HEK293 (cell line): ENCODE measurements around the gene DCAKD.
A peak's percentile ranks its signal among the peaks of the same experiment; 100 is the strongest.

Experiments used
- CTCF ChIA-PET: fragments of 350-600 bp; formaldehyde crosslinking; extraction: SDS; loops from one replicate; lab custom pipeline; 2021; ENCODE audit warnings: antibody characterized with exemption; lab: Yijun Ruan, JAX
- POLR2A ChIA-PET: fragments of 300-600 bp; formaldehyde crosslinking; extraction: SDS; loops from one replicate; lab custom pipeline; 2020; ENCODE audit warnings: antibody characterized with exemption, inconsistent platforms; lab: Yijun Ruan, JAX
- H3K27ac ChIP-seq: fragments of 200-500 bp; sonication (Bioruptor generic); 2 replicates; pipeline ENCODE4 v1.5.1; 2014; ENCODE audit warnings: low read depth, low read length, control low read depth, inconsistent platforms; ENCODE audit errors: extremely low read depth
- H3K36me3 ChIP-seq, 2 experiments: fragments of 200-500 bp in 1 of 2; sonication (Bioruptor generic) in 1 of 2; 1 replicate in 1 of 2; 2 replicates in 1 of 2; pipeline ENCODE4 v1.5.1; 2014 to 2017; ENCODE audit warnings: inconsistent platforms in 2 of 2, low read length in 2 of 2; ENCODE audit not compliant: control insufficient read depth in 2 of 2, insufficient read depth in 1 of 2
- H3K4me1 ChIP-seq: fragments of 200-500 bp; sonication (Bioruptor generic); 2 replicates; pipeline ENCODE4 v1.5.1; 2014; ENCODE audit warnings: mild to moderate bottlenecking, low read length, inconsistent platforms; ENCODE audit not compliant: control insufficient read depth, insufficient read depth
- H3K4me3 ChIP-seq: 2 replicates; pipeline ENCODE4 v1.5.1; 2011; ENCODE audit warnings: low read depth, mild to moderate bottlenecking, control low read depth, low read length, moderate library complexity
- H3K9me3 ChIP-seq: fragments of 200-500 bp; sonication (Bioruptor generic); 2 replicates; pipeline ENCODE4 v1.5.1; 2014; ENCODE audit warnings: low read depth, low read length, inconsistent platforms; ENCODE audit not compliant: control insufficient read depth, insufficient read depth
- BCL11A ChIP-seq: fragments of 450-650 bp; formaldehyde crosslinking; IDR thresholded peaks from 2 replicates; pipeline ENCODE4 v1.5.1; 2016; ENCODE audit warnings: low read depth, missing biosample characterization, missing genetic modification characterization
- GFI1B ChIP-seq: fragments of 450-650 bp; formaldehyde crosslinking; IDR thresholded peaks from 2 replicates; pipeline ENCODE4 v1.5.1; 2016; ENCODE audit warnings: missing biosample characterization, missing genetic modification characterization
- GLIS1 ChIP-seq: fragments of 450-650 bp; formaldehyde crosslinking; IDR thresholded peaks from 2 replicates; pipeline ENCODE4 v1.5.1; 2016; ENCODE audit warnings: missing biosample characterization, missing genetic modification characterization
- KLF9 ChIP-seq: fragments of 450-650 bp; formaldehyde crosslinking; IDR thresholded peaks from 2 replicates; pipeline ENCODE4 v1.5.1; 2016; ENCODE audit warnings: missing biosample characterization, missing genetic modification characterization, low read depth
- RBAK ChIP-seq: fragments of 450-650 bp; formaldehyde crosslinking; IDR thresholded peaks from 2 replicates; pipeline ENCODE4 v1.5.1; 2016; ENCODE audit warnings: missing biosample characterization, missing genetic modification characterization
- SP2 ChIP-seq: fragments of 450-650 bp; formaldehyde crosslinking; IDR thresholded peaks from 2 replicates; pipeline ENCODE4 v1.5.1; 2016; ENCODE audit warnings: missing biosample characterization, missing genetic modification characterization
- SP7 ChIP-seq: fragments of 450-650 bp; formaldehyde crosslinking; IDR thresholded peaks from 2 replicates; pipeline ENCODE4 v1.5.1; 2016; ENCODE audit warnings: missing biosample characterization, missing genetic modification characterization
- YY2 ChIP-seq: fragments of 450-650 bp; formaldehyde crosslinking; IDR thresholded peaks from 2 replicates; pipeline ENCODE4 v1.5.1; 2016; ENCODE audit warnings: missing biosample characterization, missing genetic modification characterization
- ZBTB17 ChIP-seq: fragments of 450-650 bp; formaldehyde crosslinking; IDR thresholded peaks from 2 replicates; pipeline ENCODE4 v1.5.1; 2016; ENCODE audit warnings: missing biosample characterization, missing genetic modification characterization
- ZBTB20 ChIP-seq: fragments of 450-650 bp; formaldehyde crosslinking; IDR thresholded peaks from 2 replicates; pipeline ENCODE4 v1.5.1; 2016; ENCODE audit warnings: missing biosample characterization, missing genetic modification characterization
- ZEB2 ChIP-seq: fragments of 450-650 bp; formaldehyde crosslinking; IDR thresholded peaks from 2 replicates; pipeline ENCODE4 v1.5.1; 2016; ENCODE audit warnings: missing biosample characterization, missing genetic modification characterization
- ZIC2 ChIP-seq: fragments of 450-650 bp; formaldehyde crosslinking; IDR thresholded peaks from 2 replicates; pipeline ENCODE4 v1.5.1; 2016; ENCODE audit warnings: missing biosample characterization, missing genetic modification characterization
- ZNF16 ChIP-seq: fragments of 450-650 bp; formaldehyde crosslinking; IDR thresholded peaks from 2 replicates; pipeline ENCODE4 v1.5.1; 2016; ENCODE audit warnings: low read depth, missing biosample characterization, missing genetic modification characterization
- ZNF169 ChIP-seq: fragments of 450-650 bp; formaldehyde crosslinking; IDR thresholded peaks from 2 replicates; pipeline ENCODE4 v1.5.1; 2016; ENCODE audit warnings: missing biosample characterization, missing genetic modification characterization
- ZNF600 ChIP-seq: fragments of 450-650 bp; formaldehyde crosslinking; IDR thresholded peaks from 2 replicates; pipeline ENCODE4 v1.5.1; 2016; ENCODE audit warnings: missing biosample characterization, missing genetic modification characterization
- ZNF670 ChIP-seq: fragments of 450-650 bp; formaldehyde crosslinking; IDR thresholded peaks from 2 replicates; pipeline ENCODE4 v1.5.1; 2016; ENCODE audit warnings: missing biosample characterization, missing genetic modification characterization, low read depth
- ZNF677 ChIP-seq: fragments of 450-650 bp; IDR thresholded peaks from 2 replicates; pipeline ENCODE4 v1.5.0; 2018; ENCODE audit warnings: missing biosample characterization, mild to moderate bottlenecking, missing genetic modification characterization, moderate library complexity
- ZSCAN23 ChIP-seq: fragments of 450-650 bp; formaldehyde crosslinking; IDR thresholded peaks from 2 replicates; pipeline ENCODE4 v1.5.1; 2016; ENCODE audit warnings: missing biosample characterization, missing genetic modification characterization
- TF ChIP-seq, protein P1 (sequence below): fragments of 450-650 bp; IDR thresholded peaks from 2 replicates; pipeline ENCODE4 v1.5.1; 2018; ENCODE audit warnings: missing biosample characterization, missing genetic modification characterization
- TF ChIP-seq, protein P2 (sequence below): fragments of 450-650 bp; formaldehyde crosslinking; IDR thresholded peaks from 2 replicates; pipeline ENCODE4 v1.5.1; 2016; ENCODE audit warnings: missing biosample characterization, missing genetic modification characterization, low read depth
- TF ChIP-seq, protein P3 (sequence below): fragments of 450-650 bp; formaldehyde crosslinking; IDR thresholded peaks from 2 replicates; pipeline ENCODE4 v1.5.1; 2016; ENCODE audit warnings: missing biosample characterization, missing genetic modification characterization
- TF ChIP-seq, protein P4 (sequence below): fragments of 450-650 bp; formaldehyde crosslinking; IDR thresholded peaks from 2 replicates; pipeline ENCODE4 v1.5.1; 2016; ENCODE audit warnings: missing biosample characterization, missing genetic modification characterization
- TF ChIP-seq, protein P5 (sequence below): fragments of 450-650 bp; formaldehyde crosslinking; IDR thresholded peaks from 2 replicates; pipeline ENCODE4 v1.5.1; 2017; ENCODE audit warnings: missing biosample characterization, missing genetic modification characterization
- TF ChIP-seq, protein P6 (sequence below): IDR thresholded peaks from 2 replicates; pipeline ENCODE4 v1.6.1; 2011; ENCODE audit warnings: mild to moderate bottlenecking, low read depth, low read length, borderline replicate concordance

DCAKD gene

DNA sequence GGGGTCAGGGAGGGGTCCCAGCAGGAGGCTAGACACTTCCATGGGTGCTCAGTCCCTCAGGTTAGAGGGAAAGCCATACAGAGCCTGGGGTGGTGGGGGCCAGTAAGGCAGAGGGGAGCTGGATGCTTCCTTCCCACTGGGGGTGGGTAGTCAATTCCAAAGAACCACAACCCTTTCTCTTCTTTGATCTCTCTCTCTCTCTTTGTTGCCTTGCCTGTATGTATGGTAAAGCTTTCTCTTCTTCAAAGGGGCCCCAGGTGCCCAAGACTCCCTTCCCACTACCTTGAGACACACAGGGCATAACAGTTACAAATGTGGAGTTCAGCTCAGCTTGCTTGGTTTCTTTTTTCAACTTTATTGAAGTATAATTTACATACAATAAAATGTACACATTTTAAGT lies 52.8 kb downstream of the DCAKD start:
- Histone ChIP-seq H3K36me3 (no peaks in the 10 kb centered on the region), H3K27ac (no peak overlapping the region), H3K9me3 (0 out of 2 replicates have a peak, but pooled peaks cover 2% of the 10 kb centered on the region), H3K4me3 (no peak overlapping the region), H3K4me1 (0 out of 2 replicates have a peak, but pooled peaks cover 3% of the 10 kb centered on the region)
- ChIA-PET POLR2A (interaction anchor here (0.5 to 1.4 kb wide), 2 partner anchors 52 to 75 kb away, joined by 3 to 5 read pairs; no protein-coding TSS in a partner anchor), CTCF (interaction anchor here (0.6 to 1.6 kb wide), 9 partner anchors 11 to 315 kb away, joined by 3 to 9 read pairs (median 3); partner anchors contain the start of gene ACBD4)
- TF ChIP-seq YY2 (tag by site-specific recombination) (no peak), ZEB2 (no peak), RBAK (no peak), ZNF670 (tag by site-specific recombination) (no peak), ZIC2 (tag by site-specific recombination) (no peak), ZNF16 (tag by site-specific recombination) (no peak), GLIS1 (tag by site-specific recombination) (no peak; the same call in 1 of the 2 replicates), SP2 (tag by site-specific recombination) (no peak), ZSCAN23 (no peak), KLF9 (no peak), BCL11A (tag by site-specific recombination) (no peak)
- TF ChIP-seq, protein P1, sequence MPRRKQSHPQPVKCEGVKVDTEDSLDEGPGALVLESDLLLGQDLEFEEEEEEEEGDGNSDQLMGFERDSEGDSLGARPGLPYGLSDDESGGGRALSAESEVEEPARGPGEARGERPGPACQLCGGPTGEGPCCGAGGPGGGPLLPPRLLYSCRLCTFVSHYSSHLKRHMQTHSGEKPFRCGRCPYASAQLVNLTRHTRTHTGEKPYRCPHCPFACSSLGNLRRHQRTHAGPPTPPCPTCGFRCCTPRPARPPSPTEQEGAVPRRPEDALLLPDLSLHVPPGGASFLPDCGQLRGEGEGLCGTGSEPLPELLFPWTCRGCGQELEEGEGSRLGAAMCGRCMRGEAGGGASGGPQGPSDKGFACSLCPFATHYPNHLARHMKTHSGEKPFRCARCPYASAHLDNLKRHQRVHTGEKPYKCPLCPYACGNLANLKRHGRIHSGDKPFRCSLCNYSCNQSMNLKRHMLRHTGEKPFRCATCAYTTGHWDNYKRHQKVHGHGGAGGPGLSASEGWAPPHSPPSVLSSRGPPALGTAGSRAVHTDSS (tag by site-specific recombination), result no peak
- TF ChIP-seq, protein P2, sequence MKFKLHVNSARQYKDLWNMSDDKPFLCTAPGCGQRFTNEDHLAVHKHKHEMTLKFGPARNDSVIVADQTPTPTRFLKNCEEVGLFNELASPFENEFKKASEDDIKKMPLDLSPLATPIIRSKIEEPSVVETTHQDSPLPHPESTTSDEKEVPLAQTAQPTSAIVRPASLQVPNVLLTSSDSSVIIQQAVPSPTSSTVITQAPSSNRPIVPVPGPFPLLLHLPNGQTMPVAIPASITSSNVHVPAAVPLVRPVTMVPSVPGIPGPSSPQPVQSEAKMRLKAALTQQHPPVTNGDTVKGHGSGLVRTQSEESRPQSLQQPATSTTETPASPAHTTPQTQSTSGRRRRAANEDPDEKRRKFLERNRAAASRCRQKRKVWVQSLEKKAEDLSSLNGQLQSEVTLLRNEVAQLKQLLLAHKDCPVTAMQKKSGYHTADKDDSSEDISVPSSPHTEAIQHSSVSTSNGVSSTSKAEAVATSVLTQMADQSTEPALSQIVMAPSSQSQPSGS (tag by site-specific recombination), result no peak
- TF ChIP-seq, protein P3, sequence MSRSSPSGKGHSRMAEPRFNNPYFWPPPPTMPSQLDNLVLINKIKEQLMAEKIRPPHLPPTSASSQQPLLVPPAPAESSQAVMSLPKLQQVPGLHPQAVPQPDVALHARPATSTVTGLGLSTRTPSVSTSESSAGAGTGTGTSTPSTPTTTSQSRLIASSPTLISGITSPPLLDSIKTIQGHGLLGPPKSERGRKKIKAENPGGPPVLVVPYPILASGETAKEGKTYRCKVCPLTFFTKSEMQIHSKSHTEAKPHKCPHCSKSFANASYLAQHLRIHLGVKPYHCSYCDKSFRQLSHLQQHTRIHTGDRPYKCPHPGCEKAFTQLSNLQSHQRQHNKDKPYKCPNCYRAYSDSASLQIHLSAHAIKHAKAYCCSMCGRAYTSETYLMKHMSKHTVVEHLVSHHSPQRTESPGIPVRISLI, result no peak

DNA sequence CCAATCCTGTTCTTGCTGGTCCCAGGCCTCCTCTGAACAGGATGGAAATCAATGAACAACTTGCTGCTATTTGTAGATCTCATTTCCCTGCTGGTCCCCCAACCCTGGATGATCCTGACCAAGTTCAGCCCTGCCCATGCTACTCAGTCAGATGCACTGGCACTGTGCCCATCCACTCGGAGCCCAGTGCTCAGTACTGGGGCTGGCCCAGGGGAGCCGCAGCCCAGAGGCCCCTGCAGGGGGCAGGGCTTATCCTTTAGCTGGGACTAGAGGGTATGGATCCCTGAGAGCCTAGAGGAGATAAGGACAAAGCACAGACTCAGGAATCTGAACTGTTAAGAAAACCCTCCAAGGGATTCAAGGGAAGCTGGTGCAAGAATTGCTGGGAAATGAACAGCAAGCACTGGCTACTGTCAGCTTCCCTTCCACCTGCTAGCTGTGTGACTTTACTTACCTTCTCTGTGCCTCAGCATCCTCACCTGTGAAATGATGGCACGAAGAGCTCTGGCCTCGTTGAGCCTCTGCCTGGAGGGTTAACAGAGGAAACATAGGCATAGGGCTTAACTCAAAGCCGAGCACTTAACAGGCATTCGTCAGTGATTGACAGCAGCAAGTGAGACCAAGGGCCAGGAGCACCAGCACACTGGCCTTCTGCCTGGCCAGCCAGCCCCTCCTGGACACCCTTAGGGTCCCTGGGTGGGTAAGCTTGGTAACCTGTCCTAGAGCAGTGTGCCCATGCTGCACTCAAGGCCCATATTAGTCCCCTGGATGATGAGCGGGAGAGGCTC lies 53.5 kb downstream of the DCAKD start:
- POLR2A ChIA-PET, result interaction anchor here (0.6 to 1.4 kb wide), 2 partner anchors 11 to 74 kb away, joined by 3 read pairs; no protein-coding TSS in a partner anchor
- Histone ChIP-seq H3K36me3 (no peaks in the 10 kb centered on the region), H3K4me1 (0 out of 2 replicates have a peak, but pooled peaks cover 3% of the 10 kb centered on the region), H3K9me3 (0 out of 2 replicates have a peak, but pooled peaks cover 2% of the 10 kb centered on the region), H3K27ac (no peak overlapping the region), H3K4me3 (no peak overlapping the region)
- CTCF ChIA-PET, result interaction anchor here (0.6 to 1.6 kb wide), 11 partner anchors 12 to 314 kb away, joined by 3 to 9 read pairs (median 3); partner anchors contain the start of gene ACBD4
- peak; percentile 56 for TF ChIP-seq ZIC2 (tag by site-specific recombination)
- TF ChIP-seq, protein P4, sequence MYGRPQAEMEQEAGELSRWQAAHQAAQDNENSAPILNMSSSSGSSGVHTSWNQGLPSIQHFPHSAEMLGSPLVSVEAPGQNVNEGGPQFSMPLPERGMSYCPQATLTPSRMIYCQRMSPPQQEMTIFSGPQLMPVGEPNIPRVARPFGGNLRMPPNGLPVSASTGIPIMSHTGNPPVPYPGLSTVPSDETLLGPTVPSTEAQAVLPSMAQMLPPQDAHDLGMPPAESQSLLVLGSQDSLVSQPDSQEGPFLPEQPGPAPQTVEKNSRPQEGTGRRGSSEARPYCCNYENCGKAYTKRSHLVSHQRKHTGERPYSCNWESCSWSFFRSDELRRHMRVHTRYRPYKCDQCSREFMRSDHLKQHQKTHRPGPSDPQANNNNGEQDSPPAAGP, result no peak
- TF ChIP-seq GFI1B (tag by site-specific recombination), result no peak
- TF ChIP-seq, protein P5, sequence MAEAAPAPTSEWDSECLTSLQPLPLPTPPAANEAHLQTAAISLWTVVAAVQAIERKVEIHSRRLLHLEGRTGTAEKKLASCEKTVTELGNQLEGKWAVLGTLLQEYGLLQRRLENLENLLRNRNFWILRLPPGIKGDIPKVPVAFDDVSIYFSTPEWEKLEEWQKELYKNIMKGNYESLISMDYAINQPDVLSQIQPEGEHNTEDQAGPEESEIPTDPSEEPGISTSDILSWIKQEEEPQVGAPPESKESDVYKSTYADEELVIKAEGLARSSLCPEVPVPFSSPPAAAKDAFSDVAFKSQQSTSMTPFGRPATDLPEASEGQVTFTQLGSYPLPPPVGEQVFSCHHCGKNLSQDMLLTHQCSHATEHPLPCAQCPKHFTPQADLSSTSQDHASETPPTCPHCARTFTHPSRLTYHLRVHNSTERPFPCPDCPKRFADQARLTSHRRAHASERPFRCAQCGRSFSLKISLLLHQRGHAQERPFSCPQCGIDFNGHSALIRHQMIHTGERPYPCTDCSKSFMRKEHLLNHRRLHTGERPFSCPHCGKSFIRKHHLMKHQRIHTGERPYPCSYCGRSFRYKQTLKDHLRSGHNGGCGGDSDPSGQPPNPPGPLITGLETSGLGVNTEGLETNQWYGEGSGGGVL, result no peak
- no peak for TF ChIP-seq ZNF169 (tag by site-specific recombination)
- no peak for TF ChIP-seq SP7
- no peak for TF ChIP-seq ZNF677 (tag by site-specific recombination)
- TF ChIP-seq, protein P6, sequence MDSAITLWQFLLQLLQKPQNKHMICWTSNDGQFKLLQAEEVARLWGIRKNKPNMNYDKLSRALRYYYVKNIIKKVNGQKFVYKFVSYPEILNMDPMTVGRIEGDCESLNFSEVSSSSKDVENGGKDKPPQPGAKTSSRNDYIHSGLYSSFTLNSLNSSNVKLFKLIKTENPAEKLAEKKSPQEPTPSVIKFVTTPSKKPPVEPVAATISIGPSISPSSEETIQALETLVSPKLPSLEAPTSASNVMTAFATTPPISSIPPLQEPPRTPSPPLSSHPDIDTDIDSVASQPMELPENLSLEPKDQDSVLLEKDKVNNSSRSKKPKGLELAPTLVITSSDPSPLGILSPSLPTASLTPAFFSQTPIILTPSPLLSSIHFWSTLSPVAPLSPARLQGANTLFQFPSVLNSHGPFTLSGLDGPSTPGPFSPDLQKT, result no peak
- peak; percentile 38 for TF ChIP-seq GLIS1 (tag by site-specific recombination)
- peak; percentile 39; the same call in 1 of the 2 replicates for TF ChIP-seq ZBTB17 (tag by site-specific recombination)
- 0 out of 2 replicates have a peak, but pooled peaks have one; percentile 21 for TF ChIP-seq ZNF600 (tag by site-specific recombination)
- peak; percentile 36; the same call in 1 of the 2 replicates for TF ChIP-seq ZBTB20 (tag by site-specific recombination)
- TF ChIP-seq SP2 (tag by site-specific recombination), result peak; percentile 17; the same call in 1 of the 2 replicates
